Fibroblast of peridontal ligament (primary cell): Measurements from ENCODE around the gene LMAN1L.
A peak's percentile ranks its signal among the peaks of the same experiment; 100 is the strongest.

Experiments used
- DNase-seq: peaks from one replicate; pipeline ENCODE4 v3.0.0-alpha.2; 2010; ENCODE audit errors: extremely low read depth

The LMAN1L gene

GRCh38 chr15:74816624-74817369 lies 4.2 kb downstream of the LMAN1L start:
- DNase-seq: no peak

DNA sequence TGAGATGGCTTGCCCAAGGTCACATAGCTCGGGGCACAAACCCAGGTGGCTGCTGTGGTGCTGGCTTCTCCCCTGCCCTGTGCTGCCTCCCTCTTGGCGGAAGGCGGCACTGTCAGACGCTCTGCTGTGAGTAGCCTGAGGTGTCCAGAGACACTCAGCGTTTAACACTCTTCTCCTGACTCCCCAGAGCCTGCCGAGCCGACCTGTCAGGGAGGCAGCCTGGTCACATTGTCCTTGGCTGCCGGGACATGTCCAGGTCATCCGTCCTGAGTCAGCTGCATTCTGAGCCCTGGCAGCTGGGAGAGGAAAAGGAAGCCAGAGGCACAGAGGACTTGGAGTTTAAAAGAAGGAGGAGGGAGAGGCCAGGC lies 4.7 kb downstream of the LMAN1L start:
- DNase-seq: no peak

GRCh38 chr15:74820056-74820455 lies 7.4 kb downstream of the LMAN1L start:
- DNase-seq: no peak

DNA sequence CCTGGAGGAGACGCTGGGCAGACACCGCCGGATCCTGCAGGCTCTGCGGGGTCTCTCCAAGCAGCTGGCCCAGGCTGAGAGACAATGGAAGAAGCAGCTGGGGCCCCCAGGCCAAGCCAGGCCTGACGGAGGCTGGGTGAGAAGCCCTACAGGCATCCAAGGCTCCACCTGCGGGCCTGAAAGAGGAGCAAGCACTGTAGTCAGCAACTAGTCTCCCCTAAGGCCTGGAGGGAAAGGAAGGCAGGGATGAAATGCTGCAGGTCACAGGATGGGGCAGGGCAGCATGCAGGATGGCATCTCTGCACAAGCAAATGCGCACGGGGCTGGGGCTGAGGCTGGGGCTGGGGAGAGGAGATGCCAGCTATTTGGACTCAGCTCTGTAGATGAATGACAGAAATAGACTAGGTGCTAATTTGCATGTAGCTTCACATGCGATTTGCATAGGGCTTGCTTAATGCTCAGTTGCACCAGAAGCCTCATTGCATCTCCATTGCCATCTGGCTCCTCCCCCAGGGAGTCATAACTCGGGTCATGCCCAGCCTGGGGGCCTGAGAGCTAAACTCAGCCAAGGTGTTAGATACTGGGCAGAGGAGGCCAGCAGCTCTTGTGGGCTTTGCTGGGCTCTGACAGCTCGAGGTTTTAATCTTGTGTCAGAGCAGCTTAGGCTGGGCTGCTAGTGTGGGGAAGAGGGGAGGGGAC lies 8.6 kb downstream of the LMAN1L start:
- no peak for DNase-seq

DNA sequence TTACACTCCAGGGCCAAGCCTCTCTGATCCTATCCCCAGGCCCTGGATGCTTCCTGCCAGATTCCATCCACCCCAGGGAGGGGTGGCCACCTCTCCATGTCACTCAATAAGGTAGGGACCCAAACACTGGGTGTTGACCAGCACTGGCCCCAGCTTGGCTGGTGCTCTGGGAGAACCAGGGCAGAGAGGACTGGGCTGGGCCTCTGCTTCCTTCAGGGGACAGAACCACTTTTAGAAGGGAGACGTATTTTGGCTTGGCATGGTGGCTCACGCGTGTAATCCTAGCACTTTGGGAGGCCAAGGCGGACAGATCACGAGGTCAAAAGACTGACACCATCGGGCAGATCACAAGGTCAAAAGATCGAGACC lies 9.1 kb downstream of the LMAN1L start:
- DNase-seq: no peak

DNA sequence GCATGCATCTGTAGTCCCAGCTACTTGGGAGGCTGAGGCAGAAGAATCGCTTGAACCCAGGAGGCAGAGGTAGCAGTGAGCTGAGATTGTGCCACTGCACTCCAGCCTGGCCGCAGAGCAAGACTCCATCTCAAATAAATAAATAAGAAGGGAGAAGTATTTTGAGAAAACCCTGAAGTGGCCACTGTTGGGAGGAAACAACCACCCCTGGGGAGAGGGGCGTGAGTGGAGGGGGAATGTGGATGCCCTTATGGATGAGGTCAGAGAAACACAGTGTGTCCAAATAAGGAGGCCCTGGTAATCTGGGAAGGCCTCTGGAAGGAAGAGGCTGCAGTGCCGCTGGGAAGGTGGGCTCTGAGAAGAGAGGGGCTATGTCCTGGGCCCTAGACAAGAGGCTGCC lies 9.6 kb downstream of the LMAN1L start:
- no peak for DNase-seq

DNA sequence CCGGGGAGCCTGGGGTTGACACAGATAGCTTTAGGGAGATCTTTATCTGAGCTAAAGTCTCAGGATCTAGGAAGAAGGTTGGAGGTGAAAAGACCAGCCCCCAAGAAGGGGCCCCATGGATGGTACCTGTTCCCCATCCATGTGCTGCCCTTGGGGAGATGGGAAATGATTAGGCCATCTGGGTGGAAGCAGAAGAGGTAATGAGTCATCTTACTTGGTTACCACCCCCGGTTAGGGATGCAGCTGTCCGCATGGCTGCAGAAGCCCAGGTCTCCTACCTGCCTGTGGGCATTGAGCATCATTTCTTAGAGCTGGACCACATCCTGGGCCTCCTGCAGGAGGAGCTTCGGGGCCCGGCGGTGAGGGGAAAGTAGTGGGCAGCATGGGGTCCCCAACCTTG lies 10.7 kb downstream of the LMAN1L start:
- DNase-seq: no peak

DNA sequence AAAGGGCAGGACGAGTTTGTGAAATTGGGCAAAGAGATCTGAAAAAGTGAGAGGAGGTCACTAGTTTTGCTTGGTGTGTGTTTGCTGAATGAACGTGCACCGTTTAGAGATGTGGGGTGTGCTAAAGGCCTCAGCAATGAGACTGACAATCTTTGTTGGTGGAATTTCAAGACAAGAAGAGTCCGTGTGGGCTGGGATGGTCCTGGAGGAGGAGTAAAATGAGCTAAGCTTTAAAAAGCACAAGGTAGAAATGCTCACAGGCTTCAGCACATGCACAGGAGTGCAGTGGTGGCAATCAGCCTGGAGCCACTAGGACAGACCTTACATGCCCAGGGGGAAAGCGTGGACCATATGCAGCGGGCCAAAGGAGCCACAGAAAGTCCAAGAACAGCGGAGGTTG lies 12.3 kb downstream of the LMAN1L start:
- DNase-seq: no peak

- no peak for DNase-seq
Observed at GRCh38 chr15:74825866-74826265, 13.2 kb downstream of the LMAN1L start.

GRCh38 chr15:74826364-74826819 lies 13.8 kb downstream of the LMAN1L start, which contains the start of gene CPLX3:
TSS of gene CPLX3 (plus strand) at chr15:74826627. CDS start at chr15:74826704, 77 bp downstream.
- no peak for DNase-seq

DNA sequence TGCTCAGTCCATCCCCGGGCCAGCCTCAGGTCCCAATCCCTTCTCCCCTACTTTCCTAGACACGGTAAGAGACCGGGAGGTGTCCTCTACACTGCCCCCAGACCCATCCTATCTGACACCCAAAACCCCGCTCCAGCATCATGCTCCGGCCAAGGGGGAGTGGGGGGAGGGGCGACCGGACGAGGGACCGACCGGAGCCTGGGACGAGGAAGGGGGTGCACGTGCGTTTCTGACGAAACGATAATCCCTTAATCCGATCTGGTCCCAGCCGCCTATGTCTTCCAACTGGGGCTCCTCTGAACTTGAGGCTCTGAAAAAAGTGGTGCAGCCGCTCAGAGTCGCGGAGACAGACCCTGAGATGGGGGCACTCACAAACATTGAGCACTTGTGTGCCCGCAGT lies 14.3 kb downstream of the LMAN1L start:
- no peak for DNase-seq

- no peak for DNase-seq
Observed at GRCh38 chr15:74827614-74828013, 15.0 kb downstream of the LMAN1L start.

DNA sequence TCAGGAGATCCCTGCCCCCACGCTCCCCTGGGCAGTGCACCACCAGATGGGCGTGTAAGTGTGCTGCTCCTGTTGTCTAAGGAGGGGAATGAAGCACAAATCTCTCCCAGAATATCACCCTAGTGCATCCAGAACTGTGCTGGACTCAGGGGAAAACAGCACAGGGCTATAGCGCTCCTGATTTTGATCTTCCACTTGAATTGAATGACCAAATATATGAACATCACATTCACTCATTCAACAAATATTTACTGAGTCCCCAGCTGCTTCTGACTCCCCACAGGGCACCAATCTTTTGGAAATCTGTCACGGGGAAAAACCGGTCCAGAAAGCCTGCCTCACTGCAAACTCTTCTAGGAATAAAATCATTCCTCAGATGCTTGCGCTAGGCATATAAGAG lies 16.2 kb downstream of the LMAN1L start:
- no peak for DNase-seq

GRCh38 chr15:74829486-74829885 lies 16.9 kb downstream of the LMAN1L start:
- peak; percentile 18 for DNase-seq

DNA sequence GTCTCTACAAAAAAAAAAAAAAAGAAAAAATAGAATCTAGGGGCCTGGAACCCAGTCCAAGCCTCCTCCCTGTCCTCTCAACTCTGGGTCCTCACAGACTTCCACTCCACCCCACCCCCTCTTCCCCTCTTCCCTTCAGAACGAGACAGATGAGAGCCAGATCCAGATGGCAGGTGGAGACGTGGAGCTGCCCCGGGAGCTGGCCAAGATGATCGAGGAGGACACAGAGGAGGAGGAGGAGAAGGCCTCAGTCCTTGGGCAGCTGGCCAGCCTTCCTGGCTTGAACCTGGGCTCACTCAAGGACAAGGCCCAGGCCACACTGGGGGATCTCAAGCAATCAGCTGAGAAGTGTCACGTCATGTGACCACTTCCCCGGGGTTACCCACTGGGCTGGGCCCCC lies 17.4 kb downstream of the LMAN1L start:
- DNase-seq: no peak

DNA sequence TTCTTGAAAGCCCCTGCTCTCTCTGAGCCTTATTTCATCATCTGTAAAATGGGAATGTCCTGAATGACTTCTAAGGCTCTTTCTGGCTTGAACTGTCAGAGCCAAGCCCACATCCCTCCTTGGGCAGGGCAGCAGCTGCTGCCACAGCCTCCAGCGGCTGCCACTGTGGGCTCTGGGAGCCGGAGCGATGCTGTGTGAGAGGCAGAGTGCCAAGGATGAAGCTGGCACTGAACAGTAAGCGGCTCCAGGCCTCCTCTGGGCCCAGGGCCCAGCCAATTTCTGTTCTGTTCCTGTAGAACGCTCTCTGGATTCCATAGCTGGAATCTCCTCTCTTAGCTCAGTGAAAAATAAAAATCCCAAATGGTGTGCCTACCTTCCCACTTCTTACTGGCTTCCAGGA lies 18.2 kb downstream of the LMAN1L start:
- peak; percentile 17 for DNase-seq

DNA sequence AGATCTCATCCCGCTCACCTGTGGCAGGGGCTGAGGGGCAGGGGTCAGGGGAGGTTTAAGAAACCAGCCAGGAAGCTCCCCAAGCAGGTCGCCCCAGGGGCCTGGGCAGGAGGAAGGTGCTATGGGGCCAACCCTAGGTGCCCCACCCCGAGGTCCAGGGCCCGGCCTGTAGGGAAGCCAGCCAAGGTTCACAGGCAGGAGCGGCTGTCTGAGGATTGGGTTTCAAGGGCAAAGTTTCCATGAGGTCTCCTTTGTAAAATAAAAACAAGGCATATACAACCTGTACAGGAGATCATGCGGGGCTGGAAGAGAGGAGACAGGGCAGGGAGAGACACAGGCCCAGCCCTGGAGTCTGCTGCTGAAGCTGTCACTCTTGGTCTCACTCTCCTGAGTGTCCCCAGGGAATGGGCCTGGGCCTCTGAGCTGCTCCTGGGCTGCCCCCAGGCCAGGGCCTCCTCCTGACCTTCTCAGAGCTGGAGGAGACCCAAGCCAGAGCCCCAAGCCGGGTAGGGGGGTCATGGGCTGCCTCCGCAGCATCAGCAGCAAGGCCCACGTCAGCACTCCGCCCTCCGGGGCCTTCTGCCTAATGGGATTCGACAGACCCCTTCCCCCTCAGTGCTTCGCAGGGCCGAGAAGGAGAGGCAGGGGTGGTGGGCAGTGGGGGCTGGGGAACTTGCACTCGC lies 19.3 kb downstream of the LMAN1L start:
- no peak for DNase-seq

- DNase-seq: no peak
Observed at GRCh38 chr15:74832826-74833225, 20.2 kb downstream of the LMAN1L start.

- DNase-seq: no peak
Observed at GRCh38 chr15:74833376-74834107, 20.9 kb downstream of the LMAN1L start.

- peak; percentile 42 for DNase-seq
Observed at GRCh38 chr15:74835312-74835823, 22.7 kb downstream of the LMAN1L start.

DNA sequence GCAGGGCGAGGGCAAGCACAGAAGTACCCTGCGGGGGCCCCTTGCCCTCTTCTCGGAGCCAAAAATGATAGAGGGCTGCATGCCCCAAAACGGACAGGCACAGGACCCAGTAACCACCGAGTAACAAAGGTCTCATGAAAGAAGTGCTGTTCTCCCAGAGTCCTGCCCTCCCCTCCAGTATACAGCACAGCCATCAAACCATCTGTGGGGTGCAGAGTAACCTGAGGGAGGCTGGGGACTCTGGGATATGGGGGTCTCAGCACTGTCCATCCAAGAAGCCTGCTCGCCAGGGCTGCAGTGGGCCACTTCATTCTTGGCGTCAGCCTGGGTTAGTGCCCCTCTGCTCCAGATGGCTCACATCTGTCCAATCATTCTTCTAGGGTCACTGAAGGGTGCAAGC lies 24.2 kb downstream of the LMAN1L start:
- DNase-seq: no peak
